SK-MEL-5 (cell line): Measurements from ENCODE around the gene SAG. TPM values are rescaled to one million over a fixed set of nuclear protein-coding genes. Genes with fewer than 3 reads are reported as not detected.

Experiments
- DNase-seq: peaks from one replicate; pipeline ENCODE4 v3.0.0-alpha.2; 2016; ENCODE audit warnings: low read depth, low spot score
- in situ Hi-C: cut with HindIII; loops from 2 replicates; pipeline ENCODE4 v1.10.0; 2016; ENCODE audit warnings: low sequenced_read_pairs, high pct_unique_total_duplicates, low pct_unique_long_range_greater_than_20kb
- polyA plus RNA-seq, 2 experiments: library from polyadenylated mRNA; depleted of rRNA; stranded (reverse); fragments of >200 nt; gene quantifications; 2 replicates each; pipeline ENCODE4 v1.2.3, GENCODE V29; 2015
- total RNA-seq: library from RNA; depleted of rRNA; stranded (reverse); fragments of >200 nt; shearing (Covaris generic); gene quantifications from 2 replicates; pipeline ENCODE4 v1.2.3, GENCODE V29; 2014; rRNA removed

Gene SAG
- total RNA-seq, result not detected in 2 replicates
- polyA plus RNA-seq (2015; cell fraction: cytosol; rRNA removed), result not detected in 2 replicates
- not detected in 2 replicates for polyA plus RNA-seq (2015; cell fraction: nucleus; rRNA removed)

- in situ Hi-C loops, result no loop called here
- DNase-seq, result no peak
Observed at GRCh38 chr2:233307565-233307964, at the start of gene SAG. SAG (plus strand) TSS chr2:233307816; CDS start chr2:233309190, 1,374 bp downstream.

DNA sequence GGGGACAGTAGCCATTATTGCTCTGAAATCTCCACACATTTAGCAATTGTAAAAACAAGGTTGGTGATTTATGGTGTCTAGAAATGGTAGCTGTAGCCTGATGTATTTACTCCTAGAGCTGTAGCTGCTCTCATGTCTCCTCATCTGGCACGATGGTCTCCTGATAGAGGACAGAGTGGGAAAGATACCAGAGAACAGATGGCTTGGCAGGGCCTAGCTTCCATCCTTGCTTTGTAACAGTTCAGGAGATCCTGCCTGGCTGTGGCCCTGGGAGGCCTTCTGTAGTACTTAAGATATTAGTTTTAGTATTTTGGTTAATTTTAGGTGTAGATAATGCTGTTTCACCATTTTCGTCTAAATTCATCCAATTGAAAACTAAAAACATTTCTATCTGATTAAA lies 49.4 kb upstream of the SAG start:
- no peak for DNase-seq
- in situ Hi-C loops, result no loop called here

DNA sequence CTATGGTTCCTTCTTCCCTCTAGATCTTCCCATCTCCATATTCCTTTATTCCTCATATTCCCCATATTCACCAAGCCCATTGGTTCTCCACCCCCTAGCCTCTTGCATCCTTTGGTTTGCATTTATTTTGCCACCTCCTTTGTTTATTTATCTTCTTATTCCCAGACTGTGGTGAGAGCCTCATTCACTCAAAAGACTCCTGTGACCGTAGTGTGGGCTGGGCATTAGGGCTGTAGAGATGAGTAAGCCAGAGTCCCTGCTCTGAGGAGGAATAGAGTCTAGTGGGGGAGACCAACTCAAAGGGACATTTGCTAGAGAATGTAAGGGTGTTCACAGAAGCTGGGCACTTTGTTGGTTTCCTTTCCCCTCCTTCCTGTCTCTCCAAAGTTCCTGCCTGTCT lies 47.9 kb upstream of the SAG start:
- no peak for DNase-seq
- in situ Hi-C loops, result no loop called here

DNA sequence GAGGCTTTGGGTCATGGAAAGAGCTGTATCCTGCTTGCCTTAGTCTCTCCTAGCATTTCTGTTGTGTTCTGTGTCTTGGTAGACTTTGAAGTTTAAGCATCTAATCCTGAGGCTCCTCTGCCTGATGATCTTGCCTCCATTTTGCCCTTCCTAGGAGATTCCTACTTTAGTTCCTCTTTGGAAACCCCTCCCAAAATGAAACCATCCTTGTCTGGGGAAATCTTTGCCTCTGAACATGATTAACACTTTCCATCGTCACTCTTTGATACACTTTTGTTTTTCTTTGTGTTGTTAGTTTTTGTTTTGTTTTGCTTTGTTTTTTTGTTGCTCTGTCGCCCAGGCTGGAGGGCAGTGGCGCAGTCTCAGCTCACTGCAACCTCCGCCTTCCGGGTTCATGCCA lies 47.0 kb upstream of the SAG start:
- in situ Hi-C loops, result no loop called here
- DNase-seq, result no peak

DNA sequence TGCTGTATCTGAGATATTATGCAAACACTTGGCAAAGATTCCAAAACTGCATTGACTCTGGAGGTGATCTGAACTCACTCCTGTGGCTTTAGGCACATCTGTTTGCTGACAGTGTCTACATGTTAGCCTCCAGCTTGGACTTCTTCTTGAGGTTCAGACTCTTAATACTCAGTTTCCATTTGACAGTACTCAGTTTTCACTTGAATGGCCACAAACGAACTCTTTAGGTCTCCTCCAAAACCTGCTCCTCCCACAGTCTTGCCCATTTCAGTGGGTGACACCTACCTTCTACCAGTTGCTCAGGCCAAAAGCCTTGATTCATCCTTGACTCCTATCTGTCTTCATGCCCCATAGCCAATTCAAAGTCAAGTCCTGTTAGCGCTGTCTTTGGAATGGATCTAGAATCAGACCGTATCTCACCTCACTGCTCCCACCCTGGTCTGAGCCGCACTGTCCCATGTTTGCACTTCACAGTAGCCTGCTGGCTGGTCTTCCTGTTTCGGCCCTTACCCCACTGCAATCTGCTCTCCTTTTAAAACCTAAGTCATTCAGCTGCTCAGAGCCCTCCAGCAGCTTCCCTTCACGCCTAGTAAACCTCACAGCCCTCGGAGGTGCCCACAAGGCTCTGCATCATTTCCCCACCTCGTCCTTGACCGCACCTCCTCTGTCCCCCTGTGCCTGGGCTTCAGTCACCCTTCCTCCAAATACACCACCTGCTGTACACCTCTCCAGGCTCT lies 45.6 kb upstream of the SAG start:
- DNase-seq, result no peak
- in situ Hi-C loops, result no loop called here

- DNase-seq, result peak; percentile 45
- in situ Hi-C loops, result no loop called here
Observed at GRCh38 chr2:233262562-233262961, 45.1 kb upstream of the SAG start.

DNA sequence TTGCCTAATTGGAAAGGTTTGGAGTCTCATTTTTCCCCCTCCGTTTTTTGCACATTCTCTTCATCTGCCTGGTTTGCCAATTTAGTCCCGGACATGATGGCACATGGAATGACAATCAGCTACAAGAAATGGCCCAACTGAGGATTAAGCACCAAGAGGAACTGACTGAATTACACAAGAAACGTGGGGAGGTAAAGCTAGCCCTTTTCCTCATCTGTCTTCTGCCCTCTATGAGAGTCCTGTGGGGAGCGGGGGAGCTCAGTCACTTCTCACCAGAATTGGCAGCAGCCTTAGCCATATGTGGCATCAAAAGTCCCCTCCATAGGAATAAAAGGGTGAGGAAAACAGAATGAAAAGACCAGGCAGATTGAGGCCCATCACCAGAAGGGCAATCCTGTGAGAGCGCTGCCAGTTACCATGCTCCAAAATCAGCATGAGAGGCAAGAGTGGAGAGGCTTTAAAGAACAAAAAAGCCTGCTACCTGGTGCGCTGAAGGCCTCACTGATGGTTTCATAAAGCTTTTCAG lies 44.5 kb upstream of the SAG start:
- in situ Hi-C loops, result no loop called here
- DNase-seq, result no peak

DNA sequence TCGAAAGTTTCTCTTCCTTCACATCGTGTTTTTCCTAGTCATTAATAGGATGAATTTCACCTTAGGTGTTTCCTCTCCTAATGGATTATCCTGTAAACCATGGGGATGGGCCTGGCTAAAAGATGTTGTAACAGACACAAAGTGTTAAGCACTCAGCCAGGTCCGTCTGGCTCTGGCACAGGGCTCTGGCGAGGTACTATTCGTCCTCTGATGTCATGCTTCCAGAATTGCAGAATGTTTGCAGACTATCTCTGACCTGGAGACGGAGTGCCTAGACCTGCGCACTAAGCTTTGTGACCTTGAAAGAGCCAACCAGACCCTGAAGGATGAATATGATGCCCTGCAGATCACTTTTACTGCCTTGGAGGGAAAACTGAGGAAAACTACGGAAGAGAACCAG lies 42.9 kb upstream of the SAG start:
- DNase-seq, result no peak
- in situ Hi-C loops, result no loop called here

DNA sequence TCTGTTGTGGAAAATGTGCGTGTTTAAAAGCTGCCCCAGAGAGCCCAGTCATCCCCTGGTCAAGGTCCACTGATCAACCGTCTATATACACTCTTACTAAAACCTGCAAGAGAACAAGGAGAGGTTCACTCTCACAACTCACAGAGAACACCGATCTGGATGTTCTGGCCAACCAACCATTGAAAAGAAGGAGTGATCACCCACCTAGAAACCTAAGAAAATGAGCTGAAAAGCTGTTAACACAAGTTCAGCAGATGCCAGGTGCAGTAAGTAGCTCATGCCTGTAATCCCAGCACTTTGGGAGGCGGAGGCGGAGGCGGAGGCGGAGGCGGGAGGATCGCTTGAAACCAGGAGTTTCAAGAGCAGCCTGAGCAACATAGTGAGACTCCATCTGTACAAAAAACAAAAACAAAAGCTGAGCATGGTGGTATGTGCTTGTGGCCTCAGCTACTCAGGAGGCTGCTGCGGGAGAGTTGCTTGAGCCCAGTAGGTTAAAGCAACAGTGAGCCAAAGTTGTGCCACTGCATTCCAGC lies 41.7 kb upstream of the SAG start:
- in situ Hi-C loops, result no loop called here
- no peak for DNase-seq

- in situ Hi-C loops, result no loop called here
- no peak for DNase-seq
Observed at GRCh38 chr2:233266481-233266880, 41.1 kb upstream of the SAG start.

GRCh38 chr2:233267516-233268245 lies 39.9 kb upstream of the SAG start:
- in situ Hi-C loops, result no loop called here
- DNase-seq, result no peak

DNA sequence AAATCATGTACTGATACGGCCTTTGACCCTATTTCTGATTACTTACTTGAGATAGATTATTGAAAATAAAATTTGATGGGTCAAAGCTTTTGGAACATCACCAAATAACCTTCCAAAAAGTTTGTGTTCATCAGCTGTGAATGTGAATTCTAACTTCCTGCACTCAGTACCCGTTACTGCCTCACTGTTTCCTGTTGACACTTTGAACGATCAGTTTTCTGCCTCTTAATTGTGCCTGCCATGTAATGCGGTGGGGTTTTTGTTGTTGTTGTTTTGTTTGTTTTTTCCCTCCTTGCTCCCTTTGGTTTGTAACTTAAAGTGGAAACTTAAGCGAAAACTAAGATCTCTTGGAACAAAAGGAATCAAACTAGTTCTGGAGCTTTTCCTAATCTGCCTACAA lies 37.2 kb upstream of the SAG start:
- in situ Hi-C loops, result no loop called here
- no peak for DNase-seq

DNA sequence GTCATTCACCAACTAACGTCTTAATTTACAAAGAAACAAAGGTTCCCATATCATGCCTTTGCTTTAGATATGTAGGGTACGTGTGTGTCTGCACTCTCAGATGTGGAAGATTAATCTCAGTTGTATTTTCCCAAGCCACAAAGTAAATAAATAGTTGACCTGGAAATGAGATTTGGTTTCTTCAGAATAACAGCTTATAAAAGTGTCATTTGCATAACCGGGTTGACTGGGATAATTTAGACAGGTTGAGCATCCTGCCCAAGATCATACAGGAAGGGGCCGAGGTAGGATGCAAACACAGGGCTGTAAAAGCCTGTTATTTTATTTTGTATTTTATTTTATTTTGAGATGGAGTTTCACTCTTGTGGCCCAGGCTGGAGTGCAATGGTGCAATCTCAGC lies 36.7 kb upstream of the SAG start:
- no peak for DNase-seq
- in situ Hi-C loops, result no loop called here

DNA sequence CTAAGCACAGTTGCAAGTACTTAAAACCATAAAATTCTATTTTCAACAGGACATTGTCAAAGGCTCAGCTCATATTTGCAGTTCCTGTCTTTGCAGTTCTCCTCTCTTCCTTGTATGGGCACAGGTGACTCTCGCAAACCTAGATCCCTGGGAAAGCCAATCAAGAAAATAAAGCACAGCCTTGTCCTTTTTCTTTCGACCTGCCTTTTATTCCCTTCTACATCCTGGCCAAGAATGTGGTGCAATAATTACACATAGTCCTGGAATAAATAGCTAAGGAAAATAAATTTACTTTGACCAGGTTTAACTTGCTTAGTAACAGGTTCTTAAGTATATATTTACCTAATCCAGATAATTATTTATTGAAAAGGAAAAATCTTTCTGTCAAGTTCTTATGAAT lies 35.9 kb upstream of the SAG start:
- no peak for DNase-seq
- in situ Hi-C loops, result no loop called here

DNA sequence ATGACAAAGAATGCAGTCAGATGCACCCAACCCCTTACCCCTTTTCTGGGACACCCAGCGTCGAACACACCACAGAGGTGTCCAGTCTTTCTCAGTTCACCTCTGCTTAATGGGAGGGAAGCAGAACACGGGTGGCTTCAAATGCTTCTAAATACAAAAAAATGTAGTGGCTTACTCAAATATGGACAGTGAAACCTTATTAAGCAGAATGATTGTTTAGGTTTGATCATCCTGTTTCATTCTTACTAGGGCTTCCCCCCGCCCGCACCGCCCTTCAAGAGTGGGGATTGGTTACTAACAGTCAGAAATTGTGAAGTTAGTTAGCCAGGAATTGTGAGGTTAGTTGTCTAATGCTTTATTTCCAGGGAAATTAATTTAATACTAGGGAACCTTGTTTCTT lies 34.5 kb upstream of the SAG start:
- DNase-seq, result no peak
- in situ Hi-C loops, result no loop called here

DNA sequence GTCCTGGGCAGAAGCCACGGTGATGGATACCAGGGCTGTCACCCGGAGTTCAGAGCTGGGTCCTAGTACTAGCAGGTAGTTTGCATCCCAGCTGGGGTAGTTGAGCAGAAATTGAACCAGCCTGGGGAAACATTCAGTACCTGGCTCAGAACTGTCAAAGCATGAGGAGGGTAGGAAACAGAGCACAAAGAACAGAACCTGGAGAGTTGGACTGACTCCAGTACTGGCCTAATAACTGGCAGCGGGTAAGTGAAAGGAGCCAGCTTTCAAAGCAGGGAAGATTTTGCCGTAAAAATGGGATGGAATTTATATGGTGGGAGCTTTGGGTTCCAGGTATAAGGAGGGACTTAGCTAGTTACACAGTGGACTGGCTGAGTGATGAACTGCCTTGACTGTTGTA lies 32.4 kb upstream of the SAG start:
- in situ Hi-C loops, result no loop called here
- DNase-seq, result no peak

DNA sequence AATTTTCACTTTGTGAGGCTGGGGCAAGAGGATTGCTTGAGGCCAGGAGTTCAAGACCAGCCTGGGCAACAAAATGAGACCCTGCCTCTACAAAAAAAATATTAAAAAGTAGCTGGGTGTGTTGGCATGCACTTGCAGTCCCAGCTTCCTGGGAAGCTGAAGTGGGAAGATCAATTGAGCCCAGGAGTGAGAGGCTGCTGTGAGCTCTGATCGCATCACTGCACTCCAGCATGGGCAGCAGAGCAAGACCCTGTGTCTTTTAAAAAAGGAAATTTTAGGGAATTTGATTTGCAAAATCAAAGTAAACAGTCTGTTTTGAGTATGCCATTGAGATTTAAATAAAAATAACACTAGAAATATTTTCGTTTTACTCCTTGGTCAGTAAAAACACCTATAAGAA lies 28.7 kb upstream of the SAG start:
- DNase-seq, result no peak
- in situ Hi-C loops, result no loop called here

DNA sequence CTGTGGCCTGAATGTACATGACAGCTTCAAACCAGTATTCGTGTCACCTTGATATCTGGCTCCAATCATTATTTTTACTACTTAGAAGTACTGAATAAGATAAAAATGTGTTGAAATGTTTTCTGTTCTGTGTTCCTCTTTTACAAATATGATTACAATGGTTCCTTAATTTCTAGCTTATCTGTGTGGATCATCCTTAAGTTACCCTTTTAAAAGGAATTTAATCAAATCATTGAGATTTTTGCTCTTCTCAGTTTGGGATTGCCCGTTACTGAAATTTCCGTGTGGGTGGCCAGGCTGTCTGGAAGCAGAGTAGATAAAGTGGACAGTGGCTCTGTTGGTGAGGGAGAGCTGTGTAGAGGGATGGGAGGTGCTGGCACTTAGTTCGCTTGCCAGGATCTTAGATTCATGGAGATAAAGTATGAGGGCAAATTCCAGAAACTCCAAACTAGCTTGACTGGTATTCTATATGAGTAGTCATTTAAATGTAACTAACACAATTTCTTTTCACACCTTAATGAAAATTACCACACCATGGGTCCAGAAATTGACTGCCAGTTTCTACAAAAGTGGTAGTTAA lies 27.4 kb upstream of the SAG start:
- in situ Hi-C loops, result no loop called here
- DNase-seq, result no peak
